Endothelial cell of hepatic sinusoid (primary cell): ENCODE results near the gene C1orf115.
"Not testable (repeated sequence)": the region's sequence is repeated elsewhere in the genome, so short reads cannot be mapped to it uniquely, and the experiment has no call there.

Source experiments
- in situ Hi-C: cut with HindIII; loops from 2 replicates; pipeline ENCODE4 v1.10.0; 2017; ENCODE audit warnings: low sequenced_read_pairs

Gene C1orf115

GRCh38 chr1:220690140-220691052, at the start of gene C1orf115:
C1orf115 (plus strand) TSS chr1:220690363; CDS start chr1:220690403, 40 bp downstream.
- in situ Hi-C loops, result no loop called here

- in situ Hi-C loops, result no loop called here
Observed at GRCh38 chr1:220642285-220642684, 47.9 kb upstream of the C1orf115 start.

GRCh38 chr1:220652995-220653394, 37.2 kb upstream of the C1orf115 start:
- in situ Hi-C loops, result no loop called here

GRCh38 chr1:220655509-220655908, 34.7 kb upstream of the C1orf115 start:
- in situ Hi-C loops, result no loop called here

- in situ Hi-C loops, result no loop called here
Observed at GRCh38 chr1:220655961-220656740, 34.0 kb upstream of the C1orf115 start.

GRCh38 chr1:220666349-220666748, 23.8 kb upstream of the C1orf115 start:
- in situ Hi-C loops, result no loop called here

- in situ Hi-C loops, result no loop called here
Observed at GRCh38 chr1:220669005-220669404, 21.2 kb upstream of the C1orf115 start.

- in situ Hi-C loops, result no loop called here
Observed at GRCh38 chr1:220670365-220670764, 19.8 kb upstream of the C1orf115 start.

GRCh38 chr1:220673921-220674320, 16.2 kb upstream of the C1orf115 start:
- in situ Hi-C loops, result no loop called here

- in situ Hi-C loops, result no loop called here
Observed at GRCh38 chr1:220677251-220677650, 12.9 kb upstream of the C1orf115 start.

- in situ Hi-C loops, result no loop called here
Observed at GRCh38 chr1:220680085-220680687, 10.0 kb upstream of the C1orf115 start.

GRCh38 chr1:220681220-220681880, 8.8 kb upstream of the C1orf115 start:
- in situ Hi-C loops, result no loop called here

- in situ Hi-C loops, result no loop called here
Observed at GRCh38 chr1:220682901-220683576, 7.1 kb upstream of the C1orf115 start.

GRCh38 chr1:220683716-220684115, 6.4 kb upstream of the C1orf115 start:
- in situ Hi-C loops, result not testable (repeated sequence)

GRCh38 chr1:220684890-220685289, 5.3 kb upstream of the C1orf115 start:
- in situ Hi-C loops, result no loop called here

- in situ Hi-C loops, result no loop called here
Observed at GRCh38 chr1:220685879-220686278, 4.3 kb upstream of the C1orf115 start.

- in situ Hi-C loops, result no loop called here
Observed at GRCh38 chr1:220687809-220688208, 2.4 kb upstream of the C1orf115 start.

GRCh38 chr1:220689666-220690065, 497 bp upstream of the C1orf115 start:
- in situ Hi-C loops, result no loop called here

- in situ Hi-C loops, result no loop called here
Observed at GRCh38 chr1:220691053-220691684, 1.0 kb downstream of the C1orf115 start.
